HG03097 (cell line): ENCODE results near the gene CFAP69.
"Not testable (repeated sequence)": the region's sequence is repeated elsewhere in the genome, so short reads cannot be mapped to it uniquely, and the experiment has no call there.

ENCODE experiments used
- ATAC-seq: cut with Tn5 transposase; IDR thresholded peaks from one replicate; pipeline ENCODE4 v1.9.1; 2021; ENCODE audit not compliant: unreplicated experiment, low FRiP score

CFAP69 gene

DNA sequence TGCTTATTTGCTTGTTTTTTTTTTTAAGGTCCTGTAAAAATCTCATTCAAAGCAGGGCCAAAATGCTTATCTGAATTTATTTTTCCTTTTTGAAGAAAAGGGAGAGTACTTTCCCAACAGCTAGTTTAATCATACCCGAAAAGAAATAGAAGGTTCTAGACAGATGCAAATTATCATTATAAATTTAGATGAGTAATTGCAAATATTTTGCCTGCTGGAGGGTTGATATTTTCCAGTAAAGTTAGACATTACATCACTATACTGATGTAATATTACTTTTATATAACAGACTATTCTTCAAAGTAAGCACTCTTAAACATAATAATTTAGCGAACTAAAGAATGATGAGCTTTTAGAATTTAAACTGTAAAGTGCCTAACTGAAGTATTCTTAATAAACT, 14.1 kb upstream of the CFAP69 start:
- no peak for ATAC-seq

DNA sequence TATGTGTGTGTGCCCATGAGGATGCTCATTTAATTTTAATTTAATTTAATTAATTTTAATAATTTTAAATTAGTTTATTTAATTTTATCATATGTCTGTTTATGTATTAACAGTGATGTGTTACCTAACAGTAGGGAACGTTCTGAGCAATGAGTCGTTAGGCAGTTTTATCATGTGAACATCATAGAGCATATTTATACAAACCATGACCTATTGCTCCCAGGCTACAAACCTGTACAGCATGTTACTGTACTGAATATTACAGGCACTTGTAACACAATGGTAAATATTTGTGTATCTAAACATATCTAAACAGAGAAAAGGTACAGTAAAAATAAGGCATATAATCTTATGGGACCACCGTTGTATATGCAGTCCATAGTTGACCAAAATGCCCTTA, 13.7 kb upstream of the CFAP69 start:
- ATAC-seq = no peak

DNA sequence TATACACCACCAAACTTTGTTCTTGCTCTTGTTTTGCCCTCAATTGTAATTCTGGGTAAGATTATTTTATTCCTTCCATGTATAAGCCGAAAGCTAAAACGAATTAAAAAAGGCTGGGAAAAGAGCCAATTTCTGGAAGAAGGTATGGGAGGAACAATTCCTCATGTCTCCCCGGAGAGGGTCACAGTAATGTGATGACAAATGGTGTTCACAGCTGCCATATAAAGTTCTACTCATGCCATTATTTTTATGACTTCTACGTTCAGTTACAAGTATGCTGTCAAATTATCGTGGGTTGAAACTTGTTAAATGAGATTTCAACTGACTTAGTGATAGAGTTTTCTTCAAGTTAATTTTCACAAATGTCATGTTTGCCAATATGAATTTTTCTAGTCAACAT, 12.5 kb upstream of the CFAP69 start:
- ATAC-seq = no peak

DNA sequence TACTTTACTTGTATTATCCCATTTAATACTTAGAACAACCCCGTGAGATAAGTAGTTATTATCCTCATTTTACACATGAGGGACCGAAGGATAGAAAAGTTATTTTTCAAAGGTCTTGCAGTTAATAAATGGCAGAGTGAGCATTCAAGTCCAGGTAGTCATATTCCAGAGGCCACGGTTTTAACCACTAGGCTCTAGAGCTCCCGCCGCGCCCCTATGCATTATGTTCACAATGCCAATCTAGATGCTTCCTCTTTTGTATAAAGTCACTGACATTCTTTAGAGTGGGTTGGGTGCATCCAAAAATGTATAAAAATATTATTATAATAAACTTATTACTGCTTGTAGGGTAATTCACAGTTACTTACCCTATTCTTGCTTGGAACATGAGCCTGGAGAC, 11.4 kb upstream of the CFAP69 start:
- ATAC-seq = no peak

DNA sequence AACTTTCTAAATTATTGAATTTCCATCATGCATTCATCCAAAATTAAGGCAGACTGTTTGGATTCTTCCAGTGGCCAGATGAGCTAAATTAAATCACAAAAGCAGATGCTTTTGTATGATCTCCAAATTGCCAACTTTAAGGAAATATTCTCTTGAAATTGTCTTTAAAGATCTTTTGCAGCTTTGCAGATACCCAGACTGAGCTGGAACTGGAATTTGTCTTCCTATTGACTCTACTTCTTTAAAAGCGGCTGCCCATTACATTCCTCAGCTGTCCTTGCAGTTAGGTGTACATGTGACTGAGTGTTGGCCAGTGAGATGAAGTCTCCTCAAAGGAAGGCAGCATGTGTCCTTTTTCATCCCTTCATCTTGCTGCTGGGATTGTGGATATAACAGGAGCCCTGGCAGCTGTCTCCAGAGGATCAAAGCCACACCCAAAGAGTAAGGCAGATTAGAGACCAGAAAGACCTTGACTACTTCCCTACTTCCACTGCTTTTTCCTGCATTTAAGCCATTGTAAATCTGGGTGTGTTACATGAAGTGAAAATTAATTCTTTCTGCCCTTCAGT, 8.2 kb upstream of the CFAP69 start:
- no peak for ATAC-seq

DNA sequence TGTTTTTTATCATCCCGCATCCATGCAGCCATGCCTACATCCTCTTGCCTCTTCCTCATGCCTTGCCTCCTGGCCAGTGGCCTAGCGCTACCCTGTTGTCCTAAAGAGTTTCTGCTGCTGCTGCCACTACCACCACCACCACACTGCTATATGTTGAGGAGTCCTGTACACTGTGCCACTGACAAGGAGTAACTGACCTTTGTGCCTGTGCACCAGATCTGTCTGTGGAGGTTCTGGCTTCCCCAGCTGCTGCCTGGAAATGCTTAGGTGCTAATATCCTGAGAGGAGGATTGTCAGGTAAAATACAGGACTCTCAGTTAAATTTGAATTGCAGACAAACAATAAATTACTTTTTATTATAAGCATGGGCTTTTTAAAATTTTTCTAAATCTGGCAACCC, 7.0 kb upstream of the CFAP69 start:
- ATAC-seq = no peak

DNA sequence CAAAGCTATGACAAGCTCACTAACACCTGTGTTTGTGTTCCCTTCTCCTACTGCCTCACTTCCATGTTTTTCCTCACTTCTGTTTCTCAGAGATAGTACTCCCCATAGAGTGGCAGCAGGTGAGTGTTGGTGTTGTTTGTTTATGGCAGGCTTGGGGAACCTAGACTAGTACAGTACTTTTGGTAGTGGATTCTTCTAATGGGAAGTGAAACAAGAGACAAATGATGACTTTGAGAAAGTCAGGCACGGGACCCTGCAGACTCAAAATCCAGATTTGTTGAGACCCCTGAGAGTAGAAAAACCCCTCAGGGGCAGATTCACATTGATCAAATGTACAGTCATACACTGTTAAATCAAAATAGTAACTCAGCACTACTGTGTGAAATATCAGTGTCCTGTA, 6.4 kb upstream of the CFAP69 start:
- no peak for ATAC-seq

DNA sequence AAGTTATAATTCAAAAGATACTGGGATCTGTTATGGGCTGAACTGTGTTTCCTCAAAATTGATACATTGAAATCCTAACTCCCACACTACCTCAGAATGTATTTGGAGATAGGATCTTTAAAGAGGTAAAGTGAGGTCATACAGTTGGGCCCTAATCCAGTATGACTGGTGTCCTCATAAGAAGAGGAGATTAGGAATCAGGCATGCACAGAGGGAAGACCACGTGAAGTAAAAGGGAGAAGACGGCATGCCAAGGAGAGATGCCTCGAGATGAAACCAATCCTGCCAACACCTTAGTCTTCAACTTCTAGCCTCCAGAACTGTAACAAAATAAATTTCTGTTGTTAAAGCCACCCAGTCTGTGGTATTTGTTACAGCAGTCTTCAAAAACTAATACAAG, 5.9 kb upstream of the CFAP69 start:
- ATAC-seq = no peak

DNA sequence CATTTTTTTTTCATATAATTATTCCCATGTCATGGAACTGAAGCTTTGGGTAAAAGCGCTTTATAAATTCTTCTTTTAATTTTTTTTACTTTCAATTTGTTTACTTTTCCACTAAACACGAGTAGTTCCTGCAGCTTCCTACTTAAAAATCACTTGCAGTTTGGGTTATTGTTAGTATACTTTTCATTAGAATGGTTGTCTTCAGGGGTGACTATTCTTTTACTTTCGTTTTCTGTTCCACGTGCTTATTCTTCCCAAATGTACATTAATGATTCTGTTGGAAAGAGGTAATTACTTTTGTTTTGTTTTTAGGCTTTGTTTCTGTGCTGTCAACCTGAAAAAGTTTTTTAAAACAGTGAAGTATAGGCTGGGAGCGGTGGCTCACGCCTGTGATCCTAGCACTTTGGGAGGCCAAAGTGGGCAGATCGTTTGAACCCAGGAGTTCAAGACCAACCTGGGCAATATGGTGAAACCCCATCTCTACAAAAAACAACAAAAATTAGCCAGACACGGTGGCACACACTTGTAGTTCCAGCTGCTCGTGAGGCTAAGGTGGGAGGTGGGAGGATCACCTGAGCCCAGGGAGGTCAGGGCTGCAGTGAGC, 5.2 kb upstream of the CFAP69 start:
- ATAC-seq = no peak

DNA sequence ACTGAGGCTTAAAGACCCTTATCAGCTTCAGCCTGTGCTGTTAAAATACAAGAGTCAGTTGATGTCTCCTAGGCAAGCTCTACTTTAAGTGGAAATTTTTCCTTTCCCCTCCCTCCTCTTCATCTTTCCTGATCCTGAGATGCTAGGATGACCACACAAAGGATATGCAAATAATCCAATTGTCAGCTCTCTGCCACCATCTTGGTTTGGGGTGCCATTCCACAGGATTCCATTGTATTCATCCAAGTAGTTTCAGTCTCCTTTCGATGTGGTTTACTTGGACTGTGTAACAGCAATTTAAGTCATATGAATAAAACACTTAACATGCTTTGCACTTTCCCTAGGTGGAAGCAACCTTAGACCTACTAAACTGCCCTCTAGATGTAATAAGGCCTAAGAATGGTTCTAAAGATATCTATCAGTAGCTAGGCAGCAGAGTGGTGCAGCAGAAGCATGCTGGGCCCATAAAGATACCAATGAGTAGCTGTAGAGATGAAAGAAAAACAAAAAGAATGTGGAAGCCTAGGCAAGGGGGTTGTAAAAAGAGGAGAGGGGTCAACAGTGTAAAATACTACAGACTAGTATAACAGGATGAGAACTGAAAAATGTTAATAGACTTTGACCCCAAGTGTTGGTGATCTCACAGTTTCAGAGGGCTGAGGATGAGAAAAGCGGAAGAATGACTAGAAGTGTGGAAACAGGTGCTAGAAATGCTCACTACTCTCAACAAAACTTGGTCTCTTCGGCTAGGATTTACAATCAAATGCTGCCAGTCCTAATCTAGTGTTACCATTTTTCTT, 2.4 kb upstream of the CFAP69 start:
- ATAC-seq = no peak

DNA sequence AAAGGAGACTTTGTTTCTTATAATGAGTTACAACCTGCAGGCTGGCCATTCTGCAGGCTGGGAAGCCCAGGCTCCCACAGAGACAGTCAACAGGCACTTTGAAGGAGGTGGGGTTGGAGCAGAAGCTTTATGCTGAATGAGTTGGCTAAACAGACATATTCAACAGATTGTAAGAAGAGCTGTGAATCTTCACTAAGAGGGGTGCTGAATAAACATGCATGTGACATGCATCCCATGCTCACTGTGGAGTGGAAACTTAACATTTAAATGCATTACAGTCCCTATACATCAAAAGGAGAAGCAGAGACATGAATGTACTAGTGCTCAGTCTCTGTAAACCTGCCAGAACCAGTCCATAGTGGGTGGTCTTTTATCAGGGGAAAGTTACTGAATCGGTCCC, 1.4 kb upstream of the CFAP69 start:
- no peak for ATAC-seq

DNA sequence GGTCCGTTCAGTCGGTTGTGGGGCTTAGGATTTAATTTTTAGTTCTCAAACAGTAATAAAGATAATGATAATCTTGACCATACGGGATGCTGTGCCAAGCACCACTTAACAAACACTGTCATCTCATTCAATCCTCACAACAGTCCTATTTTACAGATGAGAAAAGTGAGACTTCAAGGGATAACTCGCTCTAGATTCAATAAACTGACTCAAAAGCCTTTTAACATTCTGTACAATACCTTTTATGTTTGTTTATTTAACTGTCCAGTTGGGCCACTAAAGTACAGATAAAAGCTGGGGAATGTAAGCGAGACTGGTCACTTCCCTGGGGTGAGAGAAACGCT, 437 bp upstream of the CFAP69 start:
- no peak for ATAC-seq

DNA sequence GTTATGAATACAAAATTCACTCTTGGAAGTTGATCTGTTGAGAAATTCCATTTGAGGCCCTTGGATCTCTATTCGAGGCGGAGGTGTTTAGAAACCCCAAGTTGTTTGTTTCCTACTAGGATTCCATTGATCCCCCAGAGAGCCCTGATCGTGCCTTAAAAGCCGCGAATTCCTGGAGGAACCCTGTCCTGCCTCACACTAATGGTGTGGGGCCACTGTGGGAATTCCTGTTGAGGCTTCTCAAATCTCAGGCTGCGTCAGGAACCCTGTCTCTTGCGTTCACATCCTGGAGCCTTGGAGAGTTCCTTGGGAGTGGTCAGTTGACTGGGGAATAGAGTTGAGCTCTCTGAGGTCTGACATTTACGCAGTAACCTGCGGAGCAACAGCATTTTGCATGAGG, 1.2 kb downstream of the CFAP69 start:
- ATAC-seq = no peak

DNA sequence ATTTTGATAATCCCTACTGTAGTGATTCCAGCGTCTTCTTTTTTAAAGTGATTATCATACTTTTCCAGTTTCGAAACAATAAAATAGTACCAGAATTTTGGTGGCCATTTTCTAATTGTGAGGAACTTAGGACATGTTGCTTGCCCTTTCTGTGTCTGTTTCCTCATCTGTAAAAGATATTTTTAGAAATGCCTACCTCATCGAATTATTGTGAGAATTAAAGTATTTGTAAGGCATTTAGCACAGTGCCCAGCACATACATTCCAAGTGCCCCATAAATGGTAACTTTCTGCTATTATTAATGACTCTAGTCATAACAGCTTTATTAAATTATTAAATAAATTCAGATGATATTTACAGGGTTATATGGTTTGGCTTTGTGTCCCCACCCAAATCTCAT, 3.7 kb downstream of the CFAP69 start:
- no peak for ATAC-seq

DNA sequence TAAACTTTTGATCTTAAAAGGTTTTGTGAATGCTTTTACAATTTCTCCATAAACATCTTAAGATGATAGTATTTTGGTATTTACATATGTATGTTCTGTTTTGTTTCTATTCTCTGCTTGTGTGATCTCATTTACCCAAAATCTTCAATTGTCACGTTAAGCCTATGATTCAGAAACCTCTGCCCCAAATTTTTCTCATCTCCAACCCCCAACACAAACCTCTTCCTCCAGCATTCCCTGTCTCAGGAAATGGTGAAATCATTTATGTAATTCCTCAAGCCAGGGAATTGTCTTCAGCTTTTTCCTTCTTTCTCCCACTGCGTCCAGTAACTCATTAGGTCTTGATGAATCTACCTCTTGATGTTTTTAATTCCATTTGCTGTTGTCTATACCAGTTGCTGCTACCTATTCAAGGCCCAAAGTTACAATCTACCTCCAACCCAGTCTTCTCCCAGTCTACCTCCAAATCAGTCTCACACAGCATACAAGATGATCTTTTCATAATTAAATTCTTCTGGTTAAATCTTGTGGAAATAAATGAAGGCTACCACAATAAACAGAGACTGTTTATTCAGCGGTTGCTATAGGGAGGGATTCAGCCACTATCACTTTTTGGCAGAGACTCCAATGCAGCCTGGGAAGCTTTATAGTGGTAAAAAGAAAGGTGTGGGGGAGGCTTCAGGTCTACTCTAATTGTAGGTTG, 5.8 kb downstream of the CFAP69 start:
- no peak for ATAC-seq

DNA sequence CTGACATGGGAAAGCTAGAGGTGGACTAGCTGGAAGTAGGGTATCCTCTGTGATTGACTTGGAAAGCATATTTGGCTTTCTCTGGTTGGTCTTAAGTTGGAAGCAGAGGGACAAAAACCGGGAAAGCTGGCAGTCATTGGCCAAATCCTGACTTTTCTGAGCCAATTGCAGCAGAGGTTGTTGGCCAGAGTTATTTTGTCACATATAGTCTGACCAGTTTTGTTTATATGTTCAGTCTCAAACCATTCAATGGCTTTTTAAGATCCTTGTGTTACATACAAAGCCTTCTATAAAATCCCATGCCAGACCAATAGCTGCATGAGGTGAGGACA, 6.3 kb downstream of the CFAP69 start:
- ATAC-seq = no peak

DNA sequence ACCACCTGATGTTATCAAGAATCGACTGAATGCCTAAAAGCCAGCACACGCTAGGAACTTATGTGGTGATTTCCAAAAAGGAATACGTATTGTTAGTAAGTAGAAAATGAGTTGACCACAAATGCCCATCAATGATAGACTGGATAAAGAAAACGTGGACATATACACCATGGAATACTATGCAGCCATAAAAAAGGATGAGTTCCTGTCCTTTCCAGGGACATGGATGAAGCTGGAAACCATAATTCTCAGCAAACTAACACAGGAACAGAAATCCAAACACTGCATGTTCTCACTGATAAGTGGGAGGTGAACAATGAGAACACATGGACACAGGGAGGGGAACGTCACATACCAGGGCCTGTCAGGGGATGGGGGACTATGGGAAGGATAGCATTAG, 11.0 kb downstream of the CFAP69 start:
- not testable (repeated sequence) for ATAC-seq

DNA sequence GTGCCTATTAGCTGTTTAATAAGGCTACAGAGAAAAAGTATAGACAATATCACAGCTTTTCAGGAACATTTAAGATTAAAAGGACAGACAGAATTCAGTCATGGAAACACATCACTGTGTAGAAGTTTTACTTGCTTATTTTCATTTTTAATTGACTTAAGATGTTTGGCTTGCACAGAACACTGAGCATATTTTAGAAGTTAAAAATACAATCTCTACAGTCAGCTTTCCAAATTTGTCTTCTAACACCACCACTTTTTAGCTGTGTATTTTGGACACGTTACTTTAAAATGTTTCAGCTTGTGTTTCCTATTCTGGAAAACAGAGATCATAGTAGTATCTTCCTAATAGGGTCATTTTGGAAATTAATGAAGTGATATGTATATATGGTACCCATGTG, 11.8 kb downstream of the CFAP69 start:
- ATAC-seq = no peak

DNA sequence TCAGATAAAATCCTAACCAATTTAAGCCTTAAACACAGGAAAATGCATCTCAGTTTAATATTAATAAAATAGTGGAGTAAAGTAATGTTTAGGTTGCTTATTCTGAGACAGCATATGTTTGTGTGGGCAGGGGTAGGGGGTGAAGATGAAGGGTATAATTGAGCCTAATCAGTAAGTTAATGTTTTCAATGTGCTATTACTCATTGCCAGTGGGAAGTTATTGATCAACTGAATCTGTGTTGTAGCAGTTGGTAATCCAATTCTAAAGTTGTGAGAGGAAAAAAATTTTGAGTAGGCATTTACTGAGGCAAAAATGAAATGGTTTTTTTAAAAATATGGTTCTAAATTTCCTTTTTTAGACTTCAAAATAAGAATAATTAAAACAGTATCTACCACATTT, 16.5 kb downstream of the CFAP69 start:
- no peak for ATAC-seq

DNA sequence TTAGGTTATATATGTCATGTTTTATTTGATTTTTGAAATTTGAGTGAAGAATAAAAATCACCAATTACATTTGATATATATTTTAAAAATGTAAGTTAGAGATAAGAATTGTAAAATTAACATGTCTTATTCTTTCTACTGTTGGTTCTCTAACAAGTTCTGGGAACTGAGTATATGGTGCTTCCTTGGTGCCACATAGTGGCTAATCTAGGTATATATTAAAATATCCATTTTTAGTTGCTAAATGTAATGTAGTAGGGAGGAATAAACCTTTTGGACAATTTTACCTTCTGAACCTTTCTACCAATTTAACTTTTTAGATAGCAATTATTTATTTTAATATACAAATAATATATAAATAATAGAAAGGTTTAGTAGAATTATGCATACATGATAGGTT, 17.5 kb downstream of the CFAP69 start:
- no peak for ATAC-seq

DNA sequence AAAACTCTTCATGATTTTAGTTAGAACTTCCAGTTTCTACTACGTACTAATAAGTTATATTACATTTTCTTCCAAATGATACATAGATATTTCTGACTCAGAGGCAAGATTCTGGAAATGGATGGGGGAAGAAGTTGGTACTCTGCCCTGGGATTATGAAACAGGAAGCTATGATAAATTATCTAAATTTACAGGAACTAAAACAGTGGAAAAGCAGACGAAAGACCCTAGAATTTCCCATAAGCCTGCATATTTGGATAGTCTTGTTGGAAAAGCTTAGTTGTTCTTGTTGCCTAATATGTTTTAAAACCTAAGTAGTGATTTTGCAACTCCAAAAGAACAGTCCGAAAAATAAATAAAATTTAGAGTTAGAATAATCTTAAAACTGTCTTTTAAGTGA, 21.8 kb downstream of the CFAP69 start:
- ATAC-seq = no peak
